Measurements from ENCODE around the gene DOCK2. TPM values are rescaled to one million over a fixed set of nuclear protein-coding genes. Genes with fewer than 3 reads are reported as not detected.

DOCK2 gene
- total RNA-seq, 1 donor from 2014 or later = not detected

- H3K36me3 ChIP-seq (ENCODE audit: control insufficient read depth, insufficient read depth, low read length) = no peaks in the 10 kb centered on the region
- H3K27me3 ChIP-seq (ENCODE audit: control insufficient read depth, insufficient read depth, low read length) = no peaks in the 10 kb centered on the region
- no peak for TF ChIP-seq CTCF (IDR thresholded peaks at IDR 0.05; ENCODE audit: insufficient read depth, low read length, severe bottlenecking)
- no peak for DNase-seq (ENCODE audit: low read depth)
- no peak overlapping the region for H3K4me3 ChIP-seq (ENCODE audit: low read depth, low read length)
- no peak for FAIRE-seq
Measured at GRCh38 chr5:169754737-169755136, 117.7 kb downstream of the DOCK2 start.

DNA sequence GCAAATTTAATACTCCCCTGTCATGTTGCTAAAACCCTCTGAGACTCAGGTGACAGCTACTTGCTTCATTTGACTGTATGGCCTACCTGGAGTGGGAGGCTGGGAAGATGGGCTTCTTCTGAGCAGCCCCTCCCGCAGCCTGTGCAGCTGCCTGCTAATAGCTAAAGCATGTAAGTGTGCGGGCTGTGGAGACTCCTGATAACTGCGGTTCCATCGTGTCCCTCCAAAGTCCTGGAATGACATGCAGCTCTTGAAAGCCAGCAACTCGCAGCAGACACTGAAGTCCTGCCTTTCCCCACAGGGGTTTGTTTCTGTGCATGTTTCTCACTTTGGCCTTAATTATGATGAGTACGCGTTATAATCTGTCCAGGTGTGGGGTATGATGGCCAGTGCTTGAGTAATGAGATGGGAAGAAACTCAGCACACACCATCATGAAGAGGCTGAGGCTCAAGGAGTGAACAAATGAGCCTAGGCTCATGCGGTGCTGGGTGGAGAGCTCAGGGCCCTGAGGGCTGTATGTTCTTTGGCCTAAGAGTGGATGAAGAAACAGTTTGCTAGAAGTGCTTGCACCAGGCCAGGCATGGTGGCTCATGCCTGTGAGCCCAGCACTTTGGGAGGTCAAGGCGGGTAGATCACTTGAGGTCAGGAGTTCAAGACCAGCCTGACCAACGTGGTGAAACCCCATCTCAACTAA is 119.1 kb downstream of the DOCK2 start:
- DNase-seq (ENCODE audit: low read depth) (no peak), FAIRE-seq (no peak)
- TF ChIP-seq CTCF (IDR thresholded peaks at IDR 0.05; ENCODE audit: insufficient read depth, low read length, severe bottlenecking) = no peak
- H3K27me3 ChIP-seq (ENCODE audit: control insufficient read depth, insufficient read depth, low read length) = no peaks in the 10 kb centered on the region
- H3K4me3 ChIP-seq (ENCODE audit: low read depth, low read length) = no peak overlapping the region
- no peaks in the 10 kb centered on the region for H3K36me3 ChIP-seq (ENCODE audit: control insufficient read depth, insufficient read depth, low read length)

DNA sequence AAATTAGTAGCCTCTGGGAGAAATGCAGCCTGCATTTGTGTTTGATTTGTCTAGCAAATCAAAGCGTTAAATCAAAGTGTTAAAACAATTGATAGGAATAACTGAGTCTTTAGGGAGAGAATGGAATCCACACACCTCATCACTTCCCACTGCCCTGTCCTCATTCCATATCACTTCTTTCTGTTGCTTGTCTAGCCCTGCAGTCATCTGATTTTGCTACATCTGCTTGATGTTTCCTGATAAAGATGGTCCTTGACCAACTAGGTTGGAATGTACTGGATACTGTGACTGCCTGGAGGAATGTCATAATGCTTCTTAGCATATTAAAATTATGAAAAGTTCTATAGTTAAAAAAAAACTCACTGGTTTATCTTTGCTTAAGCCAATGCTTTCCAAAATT is 119.9 kb downstream of the DOCK2 start:
- Histone ChIP-seq H3K27me3 (ENCODE audit: control insufficient read depth, insufficient read depth, low read length) (no peaks in the 10 kb centered on the region), H3K36me3 (ENCODE audit: control insufficient read depth, insufficient read depth, low read length) (no peaks in the 10 kb centered on the region), H3K4me3 (ENCODE audit: low read depth, low read length) (no peak overlapping the region)
- DNase-seq (ENCODE audit: low read depth) = no peak
- no peak for FAIRE-seq
- no peak for TF ChIP-seq CTCF (IDR thresholded peaks at IDR 0.05; ENCODE audit: insufficient read depth, low read length, severe bottlenecking)

GRCh38 chr5:169758886-169759285 is 121.8 kb downstream of the DOCK2 start:
- Histone ChIP-seq H3K27me3 (ENCODE audit: control insufficient read depth, insufficient read depth, low read length) (no peaks in the 10 kb centered on the region), H3K4me3 (ENCODE audit: low read depth, low read length) (no peak overlapping the region), H3K36me3 (ENCODE audit: control insufficient read depth, insufficient read depth, low read length) (no peaks in the 10 kb centered on the region)
- DNase-seq (ENCODE audit: low read depth) (no peak), FAIRE-seq (no peak)
- no peak for TF ChIP-seq CTCF (IDR thresholded peaks at IDR 0.05; ENCODE audit: insufficient read depth, low read length, severe bottlenecking)

DNA sequence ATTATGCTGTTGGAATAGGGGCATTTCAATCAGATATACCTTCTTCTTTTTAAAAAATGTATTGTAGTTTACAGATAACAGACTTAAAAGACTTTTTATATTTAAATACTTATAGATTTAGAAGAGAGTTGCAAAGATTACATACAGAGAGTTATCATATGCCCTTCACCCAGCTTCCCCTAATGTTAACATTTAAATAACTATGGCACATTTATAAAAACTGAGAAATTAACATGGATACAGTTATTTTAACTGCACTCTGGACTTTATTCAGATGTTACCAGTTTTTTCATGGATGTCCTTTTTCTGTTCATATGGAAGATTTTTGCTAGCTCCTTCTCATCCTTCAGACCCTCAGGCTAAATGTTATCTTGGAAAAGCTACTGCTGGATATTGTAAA is 123.2 kb downstream of the DOCK2 start:
- Histone ChIP-seq H3K4me3 (ENCODE audit: low read depth, low read length) (no peak overlapping the region), H3K27me3 (ENCODE audit: control insufficient read depth, insufficient read depth, low read length) (no peaks in the 10 kb centered on the region), H3K36me3 (ENCODE audit: control insufficient read depth, insufficient read depth, low read length) (no peaks in the 10 kb centered on the region)
- no peak for DNase-seq (ENCODE audit: low read depth)
- no peak for FAIRE-seq
- no peak for TF ChIP-seq CTCF (IDR thresholded peaks at IDR 0.05; ENCODE audit: insufficient read depth, low read length, severe bottlenecking)
